ENCODE measurements around the gene COL6A1. TPM values are rescaled to one million over a fixed set of nuclear protein-coding genes. Genes with fewer than 3 reads are reported as not detected.

Gene COL6A1
- total and polyA plus RNA-seq, 2 of the 13 experiments (the other 11 are each of a cell fraction or from before 2014, with no cell fraction given) = 3.1 to 4.8 TPM

GRCh38 chr21:45995686-45996179 lies 14.2 kb downstream of the COL6A1 start (continued):
- TF ChIP-seq USF2 (IDR thresholded peaks at IDR 0.05; ENCODE audit: low read depth, low read length) (0 out of 2 replicates have a peak, but pooled peaks have one; percentile 7), USF2 (CRISPR knock-in tag; IDR thresholded peaks at IDR 0.05; ENCODE audit: borderline replicate concordance) (no peak), HNF4G (IDR thresholded peaks at IDR 0.05; ENCODE audit: borderline replicate concordance, low read depth, low read length) (no peak), HNF4G (CRISPR knock-in tag; IDR thresholded peaks at IDR 0.05; ENCODE audit: borderline replicate concordance, low read depth) (no peak), ZNF629 (CRISPR knock-in tag; conservative IDR thresholded peaks at IDR 0.05) (no peak), ZNF513 (CRISPR knock-in tag; conservative IDR thresholded peaks at IDR 0.05) (no peak), CAMTA2 (CRISPR knock-in tag; IDR thresholded peaks at IDR 0.05; ENCODE audit: borderline replicate concordance) (no peak), ZBTB37 (CRISPR knock-in tag; IDR thresholded peaks at IDR 0.05) (no peak), RBM39 (IDR thresholded peaks at IDR 0.05; ENCODE audit: low read depth, low read length, poor library complexity, severe bottlenecking) (no peak), ZNF432 (CRISPR knock-in tag; IDR thresholded peaks at IDR 0.05; ENCODE audit: borderline replicate concordance) (no peak)

Measured in HepG2 (cell line).